Astrocyte of the cerebellum (primary cell): Measurements from ENCODE around the gene SPATA21.

Experiments
- DNase-seq: peaks from one replicate; pipeline ENCODE4 v3.0.0-alpha.2; 2011; ENCODE audit warnings: low read depth
- H3K4me3 ChIP-seq: 2 replicates; pipeline ENCODE4 v1.5.1; 2011; ENCODE audit warnings: mild to moderate bottlenecking, low read depth, low read length, moderate library complexity
- in situ Hi-C: cut with HindIII; loops from 2 replicates; pipeline ENCODE4 v1.10.0; 2017; ENCODE audit warnings: low sequenced_read_pairs
- TF ChIP-seq, protein P1 (sequence below): IDR thresholded peaks from 2 replicates; pipeline ENCODE4 v1.5.1; 2012; ENCODE audit warnings: low read length, low read depth, moderate library complexity, mild to moderate bottlenecking; ENCODE audit errors: missing control alignments

Gene SPATA21

DNA sequence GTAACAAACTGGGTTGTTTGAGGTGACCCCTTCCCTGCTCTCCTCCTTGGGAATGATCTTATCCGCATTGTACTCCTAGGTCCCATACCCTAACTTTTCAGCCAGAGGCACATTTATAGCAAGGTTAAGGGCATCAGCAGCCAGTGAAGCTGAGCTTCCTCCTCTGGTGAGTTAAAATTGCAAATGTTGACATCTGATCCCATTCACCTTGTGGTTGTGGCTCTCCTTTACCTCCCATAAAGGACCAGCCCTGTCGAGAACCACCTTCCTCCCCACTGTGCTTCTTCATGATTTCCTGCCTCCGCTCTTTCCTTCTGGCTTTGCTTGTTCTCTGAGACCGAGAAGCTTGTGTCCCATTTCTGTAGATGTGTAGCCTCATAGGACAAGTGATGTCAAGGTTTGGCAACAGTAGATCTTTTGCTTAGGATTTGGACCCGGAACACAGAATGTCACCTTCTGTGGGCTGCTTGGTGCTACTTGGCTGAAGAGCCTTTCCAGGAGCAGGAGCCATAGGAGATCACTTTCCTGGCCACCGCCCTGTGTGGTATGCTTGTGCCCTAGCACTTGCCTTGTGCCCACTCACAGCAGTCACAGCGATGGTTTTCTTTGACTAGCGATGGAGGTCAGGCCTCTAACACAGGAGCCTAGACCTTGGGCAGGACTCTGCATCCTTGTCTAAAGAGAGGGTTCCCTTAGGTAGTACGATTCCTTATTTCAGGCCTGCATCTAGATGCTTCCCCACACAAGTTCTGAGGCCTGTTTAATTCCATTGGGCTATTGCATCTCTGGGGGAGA, 51.4 kb downstream of the SPATA21 start:
- no peak for DNase-seq
- no peak overlapping the region for H3K4me3 ChIP-seq
- TF ChIP-seq, protein P1, sequence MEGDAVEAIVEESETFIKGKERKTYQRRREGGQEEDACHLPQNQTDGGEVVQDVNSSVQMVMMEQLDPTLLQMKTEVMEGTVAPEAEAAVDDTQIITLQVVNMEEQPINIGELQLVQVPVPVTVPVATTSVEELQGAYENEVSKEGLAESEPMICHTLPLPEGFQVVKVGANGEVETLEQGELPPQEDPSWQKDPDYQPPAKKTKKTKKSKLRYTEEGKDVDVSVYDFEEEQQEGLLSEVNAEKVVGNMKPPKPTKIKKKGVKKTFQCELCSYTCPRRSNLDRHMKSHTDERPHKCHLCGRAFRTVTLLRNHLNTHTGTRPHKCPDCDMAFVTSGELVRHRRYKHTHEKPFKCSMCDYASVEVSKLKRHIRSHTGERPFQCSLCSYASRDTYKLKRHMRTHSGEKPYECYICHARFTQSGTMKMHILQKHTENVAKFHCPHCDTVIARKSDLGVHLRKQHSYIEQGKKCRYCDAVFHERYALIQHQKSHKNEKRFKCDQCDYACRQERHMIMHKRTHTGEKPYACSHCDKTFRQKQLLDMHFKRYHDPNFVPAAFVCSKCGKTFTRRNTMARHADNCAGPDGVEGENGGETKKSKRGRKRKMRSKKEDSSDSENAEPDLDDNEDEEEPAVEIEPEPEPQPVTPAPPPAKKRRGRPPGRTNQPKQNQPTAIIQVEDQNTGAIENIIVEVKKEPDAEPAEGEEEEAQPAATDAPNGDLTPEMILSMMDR, result no peak
- in situ Hi-C loops, result loop anchor here (5.0 kb wide), 1 partner anchor 46 kb away; no protein-coding TSS in a partner anchor

DNA sequence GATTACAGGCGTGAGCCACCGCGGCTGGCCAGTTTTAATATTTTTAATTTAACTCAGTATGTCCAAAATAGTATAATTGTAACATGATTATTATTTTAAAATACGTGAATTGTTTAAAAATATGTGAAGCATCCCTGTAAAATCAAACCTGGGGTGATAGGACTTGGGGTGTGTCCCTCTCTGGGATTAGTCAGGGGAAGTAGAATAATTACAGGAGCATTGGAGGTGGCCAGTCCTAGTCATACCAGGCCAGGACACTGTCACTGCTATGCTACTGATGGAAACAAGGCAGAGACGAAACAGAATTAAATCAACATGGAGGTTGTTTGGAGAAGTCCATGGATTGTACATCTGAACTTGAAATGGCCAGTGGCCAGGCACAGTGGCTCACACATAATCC, 53.3 kb downstream of the SPATA21 start:
- H3K4me3 ChIP-seq, result no peak overlapping the region
- TF ChIP-seq, protein P1, result no peak
- in situ Hi-C loops, result no loop called here
- DNase-seq, result no peak

DNA sequence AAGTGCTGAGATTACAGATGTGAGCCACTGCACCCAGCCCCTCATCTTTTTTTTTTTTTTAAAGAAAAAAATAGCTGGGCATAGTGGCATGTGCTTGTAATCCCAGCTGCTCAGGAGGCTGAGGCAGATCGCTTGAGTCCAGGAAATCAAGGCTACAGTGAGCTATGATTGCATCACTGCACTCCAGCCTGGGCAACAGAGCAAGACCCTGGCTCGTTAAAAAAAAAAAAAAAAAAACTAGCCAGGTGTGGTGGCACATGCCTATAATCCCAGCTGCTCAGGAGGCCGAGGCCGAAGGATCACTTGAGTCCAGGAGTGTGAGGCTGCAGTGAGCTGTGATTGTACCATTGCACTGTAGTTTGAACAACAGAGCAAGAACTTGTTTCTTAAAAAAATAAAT, 56.4 kb downstream of the SPATA21 start:
- DNase-seq, result no peak
- H3K4me3 ChIP-seq, result no peak overlapping the region
- in situ Hi-C loops, result no loop called here
- TF ChIP-seq, protein P1, result no peak

DNA sequence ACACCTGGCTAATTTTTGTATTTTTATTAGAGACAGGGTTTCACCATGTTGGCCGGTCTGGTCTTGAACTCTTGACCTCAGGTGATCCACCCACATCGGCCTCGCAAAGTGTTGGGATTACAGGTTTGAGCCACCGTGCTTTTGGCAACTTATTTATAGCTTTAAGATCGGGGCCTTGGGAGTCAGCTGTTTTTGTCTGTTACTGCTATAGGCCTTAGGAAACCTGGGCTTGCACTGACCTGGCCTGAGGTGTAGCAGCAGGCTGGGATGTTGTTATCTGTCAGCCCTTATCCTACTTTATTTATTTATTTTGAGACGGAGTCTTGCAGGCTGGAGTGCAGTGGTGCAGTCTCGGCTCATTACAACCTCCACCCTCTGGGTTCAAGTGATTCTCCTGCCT, 58.8 kb downstream of the SPATA21 start:
- TF ChIP-seq, protein P1, result no peak
- in situ Hi-C loops, result no loop called here
- no peak for DNase-seq
- no peak overlapping the region for H3K4me3 ChIP-seq

DNA sequence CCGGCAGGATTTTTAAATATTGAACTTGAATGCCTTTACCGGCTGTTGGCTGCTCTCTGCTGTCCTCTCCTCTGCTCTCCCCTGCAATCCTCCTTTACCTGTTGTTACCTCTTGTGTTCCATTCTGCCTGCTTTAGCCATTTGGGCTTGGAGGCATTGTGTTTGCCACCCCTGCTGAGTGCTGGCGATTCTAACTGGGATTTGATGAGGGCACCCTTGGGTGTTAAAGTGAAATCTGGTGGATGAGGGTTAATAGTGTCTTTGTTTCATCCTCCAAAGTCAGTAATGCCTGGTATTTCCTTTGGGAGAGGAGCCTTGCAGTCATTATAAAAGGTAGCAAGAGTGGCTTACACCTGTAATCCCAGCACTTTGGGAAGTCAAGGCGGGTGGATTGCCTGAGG, 60.3 kb downstream of the SPATA21 start:
- DNase-seq, result no peak
- no peak overlapping the region for H3K4me3 ChIP-seq
- in situ Hi-C loops, result no loop called here
- TF ChIP-seq, protein P1, result no peak

DNA sequence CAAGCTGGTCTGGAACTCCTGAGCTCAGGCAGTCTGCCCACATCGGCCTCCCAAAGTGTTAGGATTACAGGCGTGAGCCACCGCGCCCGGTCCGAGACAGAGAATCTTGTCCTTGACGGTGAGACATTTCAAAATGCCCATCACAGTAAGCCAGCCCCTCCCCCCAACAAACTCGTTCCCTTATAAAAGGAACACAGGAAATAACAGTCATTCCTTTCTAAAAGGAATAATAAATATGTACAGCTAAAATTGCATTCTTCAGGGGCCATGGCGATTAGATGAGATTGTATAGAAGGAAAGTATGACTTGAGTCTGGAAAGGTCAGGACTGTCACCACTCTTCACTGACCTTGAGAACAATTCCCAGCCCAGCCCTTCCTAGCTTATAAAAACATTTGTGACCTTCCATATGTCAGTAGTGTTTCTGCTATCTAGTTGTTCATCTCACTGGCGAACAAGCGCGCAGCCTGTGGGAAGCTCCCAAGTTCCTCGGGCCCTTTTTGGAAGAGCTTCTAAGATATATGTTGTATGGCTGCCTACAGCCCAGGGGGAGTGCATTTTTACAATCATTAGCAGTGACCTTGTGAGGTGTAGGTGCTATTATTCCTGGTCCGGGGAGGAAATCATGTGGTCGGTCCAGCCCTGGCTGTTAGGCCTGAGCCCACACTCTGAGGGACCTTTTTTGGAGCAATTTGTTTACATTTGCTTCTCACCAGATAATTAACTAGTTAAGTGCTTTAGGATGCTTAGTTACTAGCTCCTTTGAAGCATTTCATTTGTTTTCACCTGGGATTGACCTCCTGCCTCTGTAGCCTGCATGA, 61.5 kb downstream of the SPATA21 start:
- in situ Hi-C loops, result no loop called here
- no peak overlapping the region for H3K4me3 ChIP-seq
- DNase-seq, result no peak
- TF ChIP-seq, protein P1, result no peak
